Kidney capillary endothelial cell (primary cell): ENCODE results near the gene ZFP90.
"Not testable (repeated sequence)": the region's sequence is repeated elsewhere in the genome, so short reads cannot be mapped to it uniquely, and the experiment has no call there.

Source experiments
- DNase-seq: peaks from one replicate; pipeline ENCODE4 v3.0.0-alpha.2; 2018; ENCODE audit warnings: low spot score

Gene ZFP90

GRCh38 chr16:68538880-68539701, at the start of gene ZFP90:
Gene ZFP90, plus strand, starts transcription at chr16:68539291. Its CDS starts 502 bp downstream, at chr16:68539793.
- peak; percentile 83 for DNase-seq

DNA sequence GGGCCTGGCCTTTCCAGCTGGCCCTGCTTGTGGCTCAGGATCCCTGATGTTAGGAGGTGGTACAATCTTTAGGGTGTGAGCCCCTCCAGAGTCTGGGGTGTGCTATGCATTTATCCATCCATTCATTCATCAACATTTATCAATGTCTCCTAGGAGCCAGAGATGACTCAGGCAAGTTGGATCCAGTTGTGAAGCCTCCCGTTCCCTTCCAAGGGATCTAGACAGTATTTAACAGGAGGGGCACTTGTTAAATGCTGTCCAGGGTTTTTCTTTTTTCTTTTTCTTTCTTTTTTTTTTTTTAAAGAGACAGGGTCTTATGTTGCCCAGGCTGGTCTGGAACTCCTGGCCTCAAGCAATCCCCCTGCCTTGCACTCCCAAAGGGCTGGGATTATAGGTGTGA, 48.7 kb upstream of the ZFP90 start:
- no peak for DNase-seq

DNA sequence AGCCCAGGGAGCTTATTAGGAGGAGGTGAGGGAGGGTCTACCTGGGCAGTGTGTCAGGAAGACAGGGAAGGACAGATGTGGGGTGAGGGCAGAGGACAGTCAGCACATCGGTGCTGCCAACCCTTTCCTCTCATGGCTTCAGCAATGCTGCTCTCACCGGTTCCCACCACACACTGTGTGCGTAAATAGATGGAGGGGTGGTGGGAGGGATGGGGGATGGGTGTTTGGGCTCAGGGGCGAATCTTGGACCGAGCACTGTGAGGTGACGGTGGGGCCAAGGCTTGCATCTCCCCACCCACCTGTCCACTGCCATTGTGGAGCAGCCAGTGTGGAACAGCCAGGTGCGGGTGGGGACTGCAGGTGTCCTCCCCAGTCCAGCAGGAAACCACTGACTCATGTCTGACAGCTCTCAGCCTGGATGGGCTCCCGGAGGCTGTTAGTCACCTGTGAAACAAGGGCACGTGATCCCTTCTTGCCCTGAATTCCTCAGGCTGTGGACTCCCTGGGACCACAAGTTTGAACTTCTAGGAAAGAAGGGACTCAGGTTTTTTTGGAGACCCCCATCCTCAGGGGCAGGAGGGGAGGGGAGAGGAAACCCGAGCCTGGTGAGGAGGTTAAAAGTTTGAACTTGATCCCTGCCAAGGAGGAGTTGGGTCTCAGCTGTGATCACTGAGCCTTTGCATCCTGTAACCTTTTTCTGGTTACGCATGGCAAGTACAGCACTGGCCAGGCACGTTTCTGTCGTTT, 48.1 kb upstream of the ZFP90 start:
- DNase-seq: no peak

GRCh38 chr16:68491576-68491950, 47.5 kb upstream of the ZFP90 start:
- no peak for DNase-seq

GRCh38 chr16:68492151-68492542, 46.9 kb upstream of the ZFP90 start:
- no peak for DNase-seq

DNA sequence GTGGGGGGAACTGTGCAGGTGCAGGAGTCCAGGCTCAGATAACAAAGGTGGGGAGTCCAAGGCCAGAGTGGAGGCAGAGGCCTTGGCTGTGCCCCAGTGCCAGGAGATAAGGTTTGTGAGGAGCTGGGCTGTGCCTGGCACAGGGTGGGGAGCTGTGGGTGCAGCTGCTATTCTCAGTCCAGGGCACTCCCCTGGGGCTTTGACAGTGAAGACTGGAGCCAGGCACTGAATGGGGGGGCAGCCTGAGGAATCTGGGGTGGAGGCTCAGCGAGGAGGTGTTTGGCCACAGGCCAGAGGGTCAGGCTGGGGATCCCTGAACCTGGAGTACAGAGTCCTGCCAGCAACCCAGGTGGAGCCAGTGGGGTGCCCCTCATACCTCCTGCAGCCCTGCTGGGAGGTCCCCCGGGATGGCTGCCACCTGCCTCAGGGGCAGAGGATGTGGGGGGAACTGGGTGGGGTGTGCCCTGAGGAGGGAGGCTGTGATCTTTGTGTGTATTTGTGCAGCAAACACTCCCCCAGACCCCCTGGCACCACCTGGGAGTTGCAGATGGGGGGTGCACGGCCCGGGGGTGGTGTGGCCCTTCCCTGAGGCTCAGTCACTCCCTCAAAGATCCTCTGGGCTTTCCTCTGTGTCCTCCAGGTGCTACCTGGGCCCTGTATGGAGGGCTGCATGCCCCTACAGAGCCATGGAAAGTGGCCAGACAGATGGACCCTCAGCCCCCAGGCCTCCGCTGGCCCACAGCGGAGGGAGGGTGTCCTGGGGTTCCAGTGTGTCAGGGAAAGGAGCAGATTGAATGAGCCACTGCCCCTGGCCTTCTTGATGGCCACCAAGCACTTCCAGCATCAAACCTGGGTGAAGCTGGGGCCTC, 46.3 kb upstream of the ZFP90 start:
- DNase-seq: no peak

- DNase-seq: no peak
These were observed 45.5 kb upstream of the ZFP90 start for GRCh38 chr16:68493412-68494070.

DNA sequence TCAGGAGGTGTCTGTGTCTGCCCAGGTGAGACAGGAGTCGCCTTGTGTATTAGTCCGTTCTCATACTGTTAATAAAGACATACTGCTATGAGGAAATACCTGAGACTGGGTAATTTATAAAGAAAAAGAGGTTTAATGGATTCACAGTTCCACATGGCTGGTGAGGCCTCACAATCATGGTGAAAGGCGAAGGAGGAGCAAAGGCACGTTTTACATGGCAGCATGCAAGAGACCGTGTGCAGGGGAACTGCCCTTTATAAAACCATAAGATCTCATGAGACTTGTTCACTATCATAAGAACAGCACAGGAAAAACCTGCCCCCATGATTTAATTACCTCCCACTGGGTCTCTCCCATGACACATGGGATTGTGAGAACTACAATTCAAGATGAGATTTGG, 44.8 kb upstream of the ZFP90 start:
- not testable (repeated sequence) for DNase-seq

- no peak for DNase-seq
These were observed 42.4 kb upstream of the ZFP90 start for GRCh38 chr16:68496689-68497088.

DNA sequence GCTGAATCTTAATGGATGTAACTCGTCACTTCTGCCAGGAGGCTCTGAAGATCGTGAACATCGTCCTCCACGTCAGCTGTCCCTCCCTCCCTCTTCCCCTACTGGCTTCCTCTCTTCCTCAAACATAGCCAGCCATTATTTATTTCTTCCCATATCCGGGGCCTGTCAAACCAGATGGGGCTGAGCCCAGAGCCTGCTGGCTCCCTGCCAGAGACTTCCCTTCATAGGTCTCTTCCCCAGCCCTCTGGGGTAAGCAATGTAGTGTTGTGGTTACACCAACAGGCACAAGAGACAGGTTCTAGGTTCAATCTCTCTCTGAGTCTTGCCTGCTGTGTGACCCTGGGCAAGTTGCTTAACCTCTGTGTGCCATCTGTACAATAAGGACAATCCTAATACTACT, 40.1 kb upstream of the ZFP90 start:
- no peak for DNase-seq

- DNase-seq: no peak
These were observed 35.8 kb upstream of the ZFP90 start for GRCh38 chr16:68503334-68503733.

DNA sequence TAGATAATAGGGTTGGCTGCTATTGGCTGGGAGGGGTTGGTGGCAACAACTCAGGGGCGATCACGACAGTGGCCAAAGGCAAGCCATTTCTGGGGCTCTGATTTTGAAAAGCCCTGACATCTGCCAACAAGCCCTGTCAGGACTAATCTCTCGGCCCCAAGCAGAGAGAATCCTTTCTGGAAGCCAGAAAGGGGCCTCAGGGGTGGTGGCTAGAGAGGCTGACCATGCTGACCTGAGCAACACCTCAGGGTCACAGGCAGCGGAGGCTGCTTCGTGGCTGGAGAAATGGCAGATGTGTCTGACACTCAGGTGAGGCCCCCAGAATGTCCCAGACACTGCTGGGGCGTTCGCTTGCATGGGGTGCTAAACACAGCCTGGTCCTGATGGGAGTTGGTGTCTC, 35.0 kb upstream of the ZFP90 start:
- DNase-seq: no peak

DNA sequence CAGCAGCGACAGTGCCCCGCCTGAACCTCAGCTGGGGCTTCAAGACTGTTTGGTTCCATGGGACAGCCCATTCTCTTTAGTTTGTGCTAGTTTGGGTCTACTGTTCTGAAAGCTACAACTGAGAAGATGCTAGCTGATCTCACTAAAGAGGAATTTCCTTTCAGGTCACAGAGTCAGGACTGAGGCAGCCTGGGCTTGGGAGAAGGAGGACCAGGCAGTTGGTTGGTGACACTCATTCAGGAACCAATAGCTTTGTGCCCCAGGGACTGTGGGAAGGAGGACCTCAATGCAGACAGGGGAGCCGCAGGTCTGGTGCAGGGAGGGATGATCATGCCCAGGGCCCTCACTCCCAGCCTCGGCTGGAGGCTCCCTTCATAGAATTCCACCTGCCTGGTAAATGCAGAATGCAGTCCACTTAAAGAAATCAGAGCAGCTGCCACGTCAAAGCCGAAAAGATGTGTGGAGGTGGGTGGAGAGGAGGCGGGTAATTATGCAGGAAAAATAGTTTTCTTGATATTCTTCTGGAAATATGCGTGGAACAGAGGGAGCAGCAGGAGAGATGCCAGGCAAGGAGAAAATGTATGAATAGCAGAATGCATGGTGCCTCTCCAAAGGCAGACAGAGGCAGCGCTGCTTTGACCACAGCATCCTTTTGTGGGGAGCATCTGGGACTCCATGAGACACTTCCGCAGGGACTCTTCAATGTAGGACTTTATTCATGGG, 32.6 kb upstream of the ZFP90 start:
- DNase-seq: no peak

GRCh38 chr16:68508013-68508412, 31.1 kb upstream of the ZFP90 start:
- no peak for DNase-seq

DNA sequence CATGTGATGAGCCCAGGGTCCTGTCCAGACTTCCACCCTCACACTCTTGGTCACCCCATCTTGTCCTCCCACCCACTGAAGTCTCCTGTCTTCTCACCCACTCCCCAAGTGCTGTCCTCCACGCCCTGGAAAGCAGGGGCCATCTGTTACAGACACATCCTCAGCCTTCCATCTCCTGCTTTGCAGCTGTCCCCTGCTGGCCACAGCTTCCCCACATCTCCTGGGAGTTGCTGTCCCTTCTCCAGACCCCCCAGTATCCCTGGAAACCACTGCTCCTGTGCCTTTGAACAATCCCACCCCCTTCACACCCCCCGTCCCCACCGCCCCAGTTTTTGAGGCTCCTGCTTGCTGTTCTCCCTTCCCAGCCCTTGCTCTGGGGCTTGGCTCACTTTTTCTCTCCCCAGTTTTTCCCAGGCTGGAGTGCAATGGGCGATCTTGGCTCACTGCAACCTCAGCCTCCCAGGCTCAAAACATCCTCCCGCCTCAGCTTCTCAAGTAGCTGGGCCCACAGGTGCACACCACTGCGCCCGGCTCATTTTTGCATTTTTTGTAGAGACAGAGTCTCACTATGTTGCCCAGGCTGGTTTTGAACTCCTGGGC, 30.4 kb upstream of the ZFP90 start:
- no peak for DNase-seq

- no peak for DNase-seq
These were observed 29.7 kb upstream of the ZFP90 start for GRCh38 chr16:68509381-68509780.

DNA sequence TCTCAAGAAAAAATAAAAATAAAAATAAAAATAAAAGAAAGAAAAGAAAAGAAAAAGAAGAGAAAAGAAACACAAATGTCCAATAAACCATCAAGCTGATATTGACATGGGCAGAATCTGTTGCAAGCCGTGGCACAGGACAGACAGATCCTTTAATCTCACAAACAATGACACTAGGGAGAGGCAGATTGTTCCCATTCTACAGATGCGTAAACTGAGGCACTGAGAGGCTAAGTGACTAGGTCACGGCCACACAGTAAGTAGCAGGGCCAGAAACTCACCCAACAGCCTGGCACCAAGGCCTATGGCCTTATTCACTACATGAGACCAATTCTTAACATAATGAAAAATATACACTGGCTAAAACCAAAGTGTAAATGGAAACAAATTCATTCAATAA, 28.3 kb upstream of the ZFP90 start:
- DNase-seq: no peak

- no peak for DNase-seq
These were observed 26.9 kb upstream of the ZFP90 start for GRCh38 chr16:68512183-68512582.

DNA sequence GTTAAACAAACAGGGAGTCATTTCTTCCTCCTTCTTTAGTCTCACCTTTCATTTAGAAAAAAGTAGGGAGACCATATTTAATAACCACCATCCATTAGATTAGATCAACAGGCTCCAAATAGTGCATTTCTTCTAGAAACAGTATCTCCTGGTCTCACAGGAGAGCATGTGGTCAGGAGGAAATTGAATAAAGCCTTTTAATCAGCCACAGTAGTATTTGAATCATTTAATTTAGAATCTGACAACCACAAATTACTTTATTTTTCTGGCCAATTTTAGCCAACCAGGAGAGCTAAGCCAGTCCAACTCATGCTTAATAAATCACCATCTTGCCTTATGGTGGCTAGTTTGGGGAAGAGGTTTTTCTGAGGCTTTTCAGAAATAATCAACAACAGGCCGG, 26.3 kb upstream of the ZFP90 start:
- no peak for DNase-seq

DNA sequence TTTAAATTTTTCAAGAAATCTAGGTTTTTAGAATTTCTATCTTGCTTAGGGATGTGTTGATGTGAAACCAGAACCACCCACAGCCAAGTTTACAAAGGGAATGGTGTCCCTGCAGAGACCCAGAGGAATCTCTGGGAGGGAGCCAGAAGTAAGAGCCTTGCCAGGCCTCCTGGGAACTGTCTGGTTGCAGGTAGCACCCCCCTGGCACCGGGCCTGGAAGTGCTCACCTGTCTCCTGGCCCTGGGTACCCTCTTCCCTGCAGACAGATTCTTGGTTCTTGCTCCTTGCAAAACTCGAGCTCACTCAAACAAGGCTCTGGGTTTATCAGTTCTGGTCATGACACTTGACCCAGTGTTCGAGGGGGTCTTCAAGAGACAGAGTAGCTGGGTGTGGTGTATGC, 24.6 kb upstream of the ZFP90 start:
- no peak for DNase-seq

DNA sequence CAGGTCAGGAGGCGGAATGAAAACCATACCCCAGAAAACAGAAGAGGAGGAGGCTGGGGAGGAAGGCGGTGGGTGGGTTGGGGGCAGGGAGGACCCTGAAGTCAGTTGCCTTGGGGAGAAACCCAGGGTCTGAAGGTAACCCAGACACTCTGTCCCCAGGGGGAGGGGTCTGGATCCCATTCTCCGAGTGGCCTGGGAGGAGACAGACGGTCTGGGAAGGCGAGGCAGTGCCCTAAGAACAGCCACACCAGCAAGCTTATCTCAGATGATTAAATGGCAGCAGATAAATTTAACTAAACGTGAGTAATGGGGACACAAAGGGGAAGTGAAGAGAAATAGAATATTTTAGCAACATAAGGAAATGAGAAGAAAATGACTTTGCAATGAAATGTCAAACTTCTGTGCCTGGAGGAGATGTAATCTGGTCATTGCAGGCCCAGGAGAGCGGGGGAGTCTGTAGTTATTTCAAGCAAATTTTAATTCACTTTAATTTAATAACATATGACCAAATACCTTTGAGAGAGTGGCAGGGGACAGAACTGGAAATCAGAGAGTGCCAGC, 21.4 kb upstream of the ZFP90 start:
- no peak for DNase-seq
